OCI-LY7 (cell line): Measurements from ENCODE around the gene COL2A1. TPM values are rescaled to one million over a fixed set of nuclear protein-coding genes. Genes with fewer than 3 reads are reported as not detected.

ENCODE experiments used
- BruUV-seq: library from RNA; stranded (reverse); fragments of 400-500 nt; replicated peaks from 2 replicates; lab custom pipeline; 2021; lab: Mats Ljungman, UMichigan
- CTCF ChIA-PET: fragments of 300-600 bp; sonication (Branson Sonifier 250); formaldehyde crosslinking; loops from one replicate; lab custom pipeline; 2022; ENCODE audit warnings: antibody characterized with exemption; ENCODE audit not compliant: unreplicated experiment; lab: Charles Lee
- POLR2A ChIA-PET: fragments of 300-600 bp; sonication (Branson Sonifier 250); formaldehyde crosslinking; loops from one replicate; lab custom pipeline; 2022; ENCODE audit warnings: antibody characterized with exemption; lab: Charles Lee
- DNase-seq: peaks from one replicate; pipeline ENCODE4 v3.0.0-alpha.2; 2015; ENCODE audit warnings: low spot score
- H2AFZ ChIP-seq: fragments of 200-600 bp; sonication (generic), shearing (Covaris generic); 2 replicates; pipeline ENCODE4 v1.6.1; 2014; ENCODE audit warnings: mild to moderate bottlenecking, antibody characterized with exemption, low read length, moderate library complexity
- H3K27ac ChIP-seq: fragments of 200-600 bp; sonication (generic); 2 replicates; pipeline ENCODE4 v1.5.1; 2014; ENCODE audit warnings: mixed run types, low read depth, mild to moderate bottlenecking, moderate library complexity, low read length, inconsistent platforms; ENCODE audit not compliant: poor library complexity, severe bottlenecking
- H3K36me3 ChIP-seq: fragments of 200-600 bp; sonication (generic); 2 replicates; pipeline ENCODE4 v1.6.1; 2014; ENCODE audit warnings: mild to moderate bottlenecking, antibody characterized with exemption, low read length, moderate library complexity, mixed read lengths; ENCODE audit not compliant: insufficient read depth
- H3K4me1 ChIP-seq: fragments of 200-600 bp; sonication (generic); 2 replicates; pipeline ENCODE4 v1.5.1; 2014; ENCODE audit warnings: mild to moderate bottlenecking, low read length; ENCODE audit not compliant: insufficient read depth, poor library complexity, severe bottlenecking
- H3K4me2 ChIP-seq: fragments of 200-600 bp; sonication (generic); 2 replicates; pipeline ENCODE4 v1.6.1; 2014; ENCODE audit warnings: mild to moderate bottlenecking, low read length
- H3K4me3 ChIP-seq: fragments of 200-600 bp; sonication (generic); 2 replicates; pipeline ENCODE4 v1.5.1; 2014; ENCODE audit warnings: mild to moderate bottlenecking, low read depth, low read length; ENCODE audit not compliant: poor library complexity, severe bottlenecking
- H3K79me2 ChIP-seq: fragments of 200-600 bp; sonication (generic); 2 replicates; pipeline ENCODE4 v1.6.1; 2016; ENCODE audit warnings: low read depth, mild to moderate bottlenecking, low read length, moderate library complexity, mixed read lengths; ENCODE audit not compliant: insufficient read depth
- H3K9me2 ChIP-seq: fragments of 200-600 bp; sonication (generic); 2 replicates; pipeline ENCODE4 v1.6.1; 2016; ENCODE audit warnings: mild to moderate bottlenecking, low read length, mixed read lengths; ENCODE audit not compliant: insufficient read depth
- H3K9me3 ChIP-seq: fragments of 200-600 bp; sonication (generic); 2 replicates; pipeline ENCODE4 v1.6.1; 2014; ENCODE audit warnings: mild to moderate bottlenecking, mixed run types, low read length, mixed read lengths
- H4K20me1 ChIP-seq: fragments of 200-600 bp; sonication (generic); 2 replicates; pipeline ENCODE4 v1.6.1; 2014; ENCODE audit warnings: mild to moderate bottlenecking, antibody characterized with exemption, low read length, moderate library complexity, mixed read lengths; ENCODE audit not compliant: insufficient read depth
- CTCF ChIP-seq: fragments of 200-600 bp; sonication (generic); conservative IDR thresholded peaks from 2 replicates; pipeline ENCODE4 v1.5.1; 2014; ENCODE audit warnings: mild to moderate bottlenecking, antibody characterized with exemption, low read length, moderate library complexity, mixed read lengths
- EZH2phosphoT487 ChIP-seq: fragments of 200-600 bp; sonication (generic); IDR thresholded peaks from 2 replicates; pipeline ENCODE4 v1.6.1; 2018; ENCODE audit warnings: low read depth, borderline replicate concordance, mild to moderate bottlenecking, mixed run types, antibody characterized with exemption, low read length, moderate library complexity, mixed read lengths
- intact Hi-C: fragments of 100-400 bp; cut with micrococcal nuclease; formaldehyde crosslinking; loops from one replicate; pipeline ENCODE4 v1.10.0; 2022; ENCODE audit not compliant: unreplicated experiment
- total RNA-seq, 2 experiments: library from RNA; depleted of rRNA in 1 of 2; stranded (reverse); fragments of >200 nt in 1 of 2; shearing (Covaris generic) in 1 of 2; gene quantifications; 2 replicates each; pipeline ENCODE4 v1.2.3, GENCODE V29; 2014 to 2022

The COL2A1 gene
- total RNA-seq, 2 experiments from 2014 or later: 0.08 TPM; not detected in 1

GRCh38 chr12:47939009-47939601 is 65.2 kb downstream of the COL2A1 start:
- Histone ChIP-seq H3K9me2 (no peaks in the 10 kb centered on the region), H3K79me2 (no peaks in the 10 kb centered on the region), H3K9me3 (no peaks in the 10 kb centered on the region), H3K36me3 (no peaks in the 10 kb centered on the region), H3K4me1 (no peaks in the 10 kb centered on the region), H3K27ac (no peak overlapping the region), H2AFZ (no peak overlapping the region), H3K4me2 (no peak overlapping the region), H4K20me1 (no peaks in the 10 kb centered on the region), H3K4me3 (no peak overlapping the region)
- BruUV-seq: no TSS peak
- ChIA-PET CTCF (interaction anchor here (1.3 kb wide), 1 partner anchor 26 kb away, joined by 3 read pairs; no protein-coding TSS in a partner anchor), POLR2A (interaction anchor here (0.5 kb wide), 1 partner anchor 232 kb away, joined by 3 read pairs; no protein-coding TSS in a partner anchor)
- TF ChIP-seq CTCF (no peak), EZH2phosphoT487 (no peak)
- intact Hi-C loops: no loop called here
- no peak for DNase-seq

GRCh38 chr12:47938594-47938993 is 65.7 kb downstream of the COL2A1 start:
- H3K9me2 ChIP-seq: no peaks in the 10 kb centered on the region
- no peak overlapping the region for H3K4me2 ChIP-seq
- no peak overlapping the region for H3K4me3 ChIP-seq
- H3K9me3 ChIP-seq: no peaks in the 10 kb centered on the region
- ChIA-PET POLR2A (interaction anchor here (0.5 to 1.4 kb wide), 3 partner anchors 9 to 233 kb away, joined by 3 read pairs; no protein-coding TSS in a partner anchor), CTCF (interaction anchor here (1.3 kb wide), 1 partner anchor 26 kb away, joined by 3 read pairs; no protein-coding TSS in a partner anchor)
- DNase-seq: no peak
- H2AFZ ChIP-seq: no peak overlapping the region
- intact Hi-C loops: no loop called here
- H3K79me2 ChIP-seq: no peaks in the 10 kb centered on the region
- H3K27ac ChIP-seq: no peak overlapping the region
- BruUV-seq: no TSS peak
- no peak for TF ChIP-seq CTCF
- no peak for TF ChIP-seq EZH2phosphoT487
- H3K36me3 ChIP-seq: no peaks in the 10 kb centered on the region
- no peaks in the 10 kb centered on the region for H4K20me1 ChIP-seq
- H3K4me1 ChIP-seq: no peaks in the 10 kb centered on the region

GRCh38 chr12:47938093-47938492 is 66.2 kb downstream of the COL2A1 start:
- no peaks in the 10 kb centered on the region for H3K79me2 ChIP-seq
- H4K20me1 ChIP-seq: no peaks in the 10 kb centered on the region
- intact Hi-C loops: no loop called here
- H2AFZ ChIP-seq: no peak overlapping the region
- H3K27ac ChIP-seq: no peak overlapping the region
- no peaks in the 10 kb centered on the region for H3K36me3 ChIP-seq
- no peak for DNase-seq
- H3K4me1 ChIP-seq: no peaks in the 10 kb centered on the region
- no peaks in the 10 kb centered on the region for H3K9me2 ChIP-seq
- ChIA-PET POLR2A (interaction anchor here (1.0 to 1.4 kb wide), 2 partner anchors 9 to 25 kb away, joined by 3 read pairs; no protein-coding TSS in a partner anchor), CTCF (interaction anchor here (1.3 kb wide), 1 partner anchor 25 kb away, joined by 3 read pairs; no protein-coding TSS in a partner anchor)
- H3K4me2 ChIP-seq: no peak overlapping the region
- no peaks in the 10 kb centered on the region for H3K9me3 ChIP-seq
- no TSS peak for BruUV-seq
- no peak overlapping the region for H3K4me3 ChIP-seq
- TF ChIP-seq EZH2phosphoT487 (no peak), CTCF (no peak)
